Measurements from ENCODE around the gene KIF17.

GRCh38 chr1:20701446-20701845 is 16.4 kb downstream of the KIF17 start:
- no peak for TF ChIP-seq POLR2A (IDR thresholded peaks at IDR 0.05; ENCODE audit: low read depth, low read length)
- no peak for TF ChIP-seq POLR2AphosphoS5 (IDR thresholded peaks at IDR 0.05; ENCODE audit: low read depth, low read length)
- TF ChIP-seq TAF1 (IDR thresholded peaks at IDR 0.05; ENCODE audit: low read depth, low read length), result no peak
